HEK293 (cell line): ENCODE results near the gene TAPBPL.
"Not testable (repeated sequence)": the region's sequence is repeated elsewhere in the genome, so short reads cannot be mapped to it uniquely, and the experiment has no call there.

Experiments used
- CTCF ChIA-PET: fragments of 350-600 bp; formaldehyde crosslinking; extraction: SDS; loops from one replicate; lab custom pipeline; 2021; ENCODE audit warnings: antibody characterized with exemption; lab: Yijun Ruan, JAX
- POLR2A ChIA-PET: fragments of 300-600 bp; formaldehyde crosslinking; extraction: SDS; loops from one replicate; lab custom pipeline; 2020; ENCODE audit warnings: antibody characterized with exemption, inconsistent platforms; lab: Yijun Ruan, JAX
- H3K27ac ChIP-seq: fragments of 200-500 bp; sonication (Bioruptor generic); 2 replicates; pipeline ENCODE4 v1.5.1; 2014; ENCODE audit warnings: low read depth, low read length, control low read depth, inconsistent platforms; ENCODE audit errors: extremely low read depth
- H3K36me3 ChIP-seq, 2 experiments: fragments of 200-500 bp in 1 of 2; sonication (Bioruptor generic) in 1 of 2; 1 replicate in 1 of 2; 2 replicates in 1 of 2; pipeline ENCODE4 v1.5.1; 2014 to 2017; ENCODE audit warnings: inconsistent platforms in 2 of 2, low read length in 2 of 2; ENCODE audit not compliant: control insufficient read depth in 2 of 2, insufficient read depth in 1 of 2
- H3K4me1 ChIP-seq: fragments of 200-500 bp; sonication (Bioruptor generic); 2 replicates; pipeline ENCODE4 v1.5.1; 2014; ENCODE audit warnings: mild to moderate bottlenecking, low read length, inconsistent platforms; ENCODE audit not compliant: control insufficient read depth, insufficient read depth
- H3K4me3 ChIP-seq: 2 replicates; pipeline ENCODE4 v1.5.1; 2011; ENCODE audit warnings: low read depth, mild to moderate bottlenecking, control low read depth, low read length, moderate library complexity
- H3K9me3 ChIP-seq: fragments of 200-500 bp; sonication (Bioruptor generic); 2 replicates; pipeline ENCODE4 v1.5.1; 2014; ENCODE audit warnings: low read depth, low read length, inconsistent platforms; ENCODE audit not compliant: control insufficient read depth, insufficient read depth
- GFI1B ChIP-seq: fragments of 450-650 bp; formaldehyde crosslinking; IDR thresholded peaks from 2 replicates; pipeline ENCODE4 v1.5.1; 2016; ENCODE audit warnings: missing biosample characterization, missing genetic modification characterization
- INSM2 ChIP-seq: fragments of 450-650 bp; formaldehyde crosslinking; IDR thresholded peaks from 2 replicates; pipeline ENCODE4 v1.5.1; 2016; ENCODE audit warnings: missing biosample characterization, missing genetic modification characterization
- KLF1 ChIP-seq: fragments of 450-650 bp; formaldehyde crosslinking; IDR thresholded peaks from 2 replicates; pipeline ENCODE4 v1.5.1; 2016; ENCODE audit warnings: missing biosample characterization, missing genetic modification characterization
- KLF9 ChIP-seq: fragments of 450-650 bp; formaldehyde crosslinking; IDR thresholded peaks from 2 replicates; pipeline ENCODE4 v1.5.1; 2016; ENCODE audit warnings: missing biosample characterization, missing genetic modification characterization, low read depth
- ZBTB17 ChIP-seq: fragments of 450-650 bp; formaldehyde crosslinking; IDR thresholded peaks from 2 replicates; pipeline ENCODE4 v1.5.1; 2016; ENCODE audit warnings: missing biosample characterization, missing genetic modification characterization
- ZBTB26 ChIP-seq: fragments of 450-650 bp; formaldehyde crosslinking; optimal IDR thresholded peaks from 2 replicates; pipeline ENCODE3; 2016; ENCODE audit warnings: missing biosample characterization, mild to moderate bottlenecking, missing genetic modification characterization
- ZBTB44 ChIP-seq: fragments of 450-650 bp; IDR thresholded peaks from 2 replicates; pipeline ENCODE4 v1.5.1; 2018; ENCODE audit warnings: missing biosample characterization, mild to moderate bottlenecking, missing genetic modification characterization
- ZBTB8A ChIP-seq: fragments of 450-650 bp; formaldehyde crosslinking; IDR thresholded peaks from 2 replicates; pipeline ENCODE4 v1.5.1; 2016; ENCODE audit warnings: missing biosample characterization, missing genetic modification characterization
- ZNF10 ChIP-seq: fragments of 450-650 bp; formaldehyde crosslinking; IDR thresholded peaks from 2 replicates; pipeline ENCODE4 v1.5.1; 2017; ENCODE audit warnings: missing biosample characterization, missing genetic modification characterization
- ZNF121 ChIP-seq: fragments of 450-650 bp; formaldehyde crosslinking; IDR thresholded peaks from 2 replicates; pipeline ENCODE4 v1.5.1; 2016; ENCODE audit warnings: missing biosample characterization, missing genetic modification characterization
- ZNF157 ChIP-seq: fragments of 450-650 bp; formaldehyde crosslinking; IDR thresholded peaks from 2 replicates; pipeline ENCODE4 v1.5.1; 2016; ENCODE audit warnings: missing biosample characterization, missing genetic modification characterization
- ZNF18 ChIP-seq: fragments of 450-650 bp; formaldehyde crosslinking; IDR thresholded peaks from 2 replicates; pipeline ENCODE4 v1.5.1; 2016; ENCODE audit warnings: missing biosample characterization, missing genetic modification characterization
- ZNF184 ChIP-seq: fragments of 450-650 bp; IDR thresholded peaks from 2 replicates; pipeline ENCODE4 v1.5.1; 2018; ENCODE audit warnings: missing biosample characterization, mild to moderate bottlenecking, missing genetic modification characterization
- ZNF302 ChIP-seq: fragments of 450-650 bp; formaldehyde crosslinking; IDR thresholded peaks from 2 replicates; pipeline ENCODE4 v1.5.1; 2016; ENCODE audit warnings: missing biosample characterization, missing genetic modification characterization, low read depth
- ZNF398 ChIP-seq: fragments of 450-650 bp; formaldehyde crosslinking; IDR thresholded peaks from 2 replicates; pipeline ENCODE4 v1.5.1; 2017; ENCODE audit warnings: missing biosample characterization, missing genetic modification characterization
- ZNF404 ChIP-seq: fragments of 450-650 bp; formaldehyde crosslinking; IDR thresholded peaks from 2 replicates; pipeline ENCODE4 v1.5.1; 2017; ENCODE audit warnings: missing biosample characterization, missing genetic modification characterization
- ZNF521 ChIP-seq: fragments of 450-650 bp; formaldehyde crosslinking; IDR thresholded peaks from 2 replicates; pipeline ENCODE4 v1.5.1; 2017; ENCODE audit warnings: missing biosample characterization, mild to moderate bottlenecking, missing genetic modification characterization
- ZNF561 ChIP-seq: fragments of 450-650 bp; IDR thresholded peaks from 2 replicates; pipeline ENCODE4 v1.5.1; 2018; ENCODE audit warnings: missing biosample characterization, missing genetic modification characterization, borderline replicate concordance
- ZNF654 ChIP-seq: fragments of 450-650 bp; formaldehyde crosslinking; IDR thresholded peaks from 2 replicates; pipeline ENCODE4 v1.5.1; 2016; ENCODE audit warnings: low read depth, missing biosample characterization, missing genetic modification characterization
- ZNF747 ChIP-seq: fragments of 450-650 bp; formaldehyde crosslinking; IDR thresholded peaks from 2 replicates; pipeline ENCODE4 v1.5.1; 2016; ENCODE audit warnings: missing biosample characterization, missing genetic modification characterization
- ZNF76 ChIP-seq: fragments of 450-650 bp; formaldehyde crosslinking; IDR thresholded peaks from 2 replicates; pipeline ENCODE4; 2016; ENCODE audit warnings: low read depth, missing biosample characterization, missing genetic modification characterization, borderline replicate concordance
- ZNF792 ChIP-seq: fragments of 450-650 bp; formaldehyde crosslinking; IDR thresholded peaks from 2 replicates; pipeline ENCODE4 v1.5.1; 2016; ENCODE audit warnings: missing biosample characterization, missing genetic modification characterization

The TAPBPL gene

GRCh38 chr12:6427796-6428195 is 24.0 kb upstream of the TAPBPL start:
- not testable (repeated sequence) for H3K4me3 ChIP-seq, H3K36me3 ChIP-seq, H3K9me3 ChIP-seq, H3K4me1 ChIP-seq, H3K27ac ChIP-seq
- CTCF ChIA-PET: interaction anchor here (1.6 kb wide), 1 partner anchor 101 kb away, joined by 7 read pairs; no protein-coding TSS in a partner anchor
- 0 out of 2 replicates have a peak, but pooled peaks have one; percentile 23 for TF ChIP-seq ZNF121 (tag by site-specific recombination)
- POLR2A ChIA-PET: interaction anchor here (0.7 kb wide), 1 partner anchor 637 kb away, joined by 3 read pairs; no protein-coding TSS in a partner anchor

- POLR2A ChIA-PET: interaction anchor here (0.7 kb wide), 1 partner anchor 107 kb away, joined by 3 read pairs; no protein-coding TSS in a partner anchor
- TF ChIP-seq ZNF76: no peak
- no peak for TF ChIP-seq ZNF302 (tag by site-specific recombination)
- TF ChIP-seq GFI1B (tag by site-specific recombination): no peak
- TF ChIP-seq ZNF561: no peak
- no peak for TF ChIP-seq ZBTB17 (tag by site-specific recombination)
- TF ChIP-seq ZNF792 (tag by site-specific recombination): no peak
- TF ChIP-seq, all 188 proteins: peak for 0
- Histone ChIP-seq H3K27ac (no peak overlapping the region), H3K4me3 (no peak overlapping the region), H3K4me1 (0 out of 2 replicates have a peak, but pooled peaks cover 4% of the 10 kb centered on the region), H3K9me3 (no peaks in the 10 kb centered on the region), H3K36me3 (no peaks in the 10 kb centered on the region)
- CTCF ChIA-PET: interaction anchor here (0.6 to 1.6 kb wide), 2 partner anchors 78 to 102 kb away, joined by 3 to 7 read pairs; no protein-coding TSS in a partner anchor
These were observed 23.5 kb upstream of the TAPBPL start for GRCh38 chr12:6428326-6428725.

- POLR2A ChIA-PET: no interaction called here
- no peaks in the 10 kb centered on the region for H3K9me3 ChIP-seq
- no peaks in the 10 kb centered on the region for H3K36me3 ChIP-seq
- H3K27ac ChIP-seq: no peak overlapping the region
- no peak overlapping the region for H3K4me3 ChIP-seq
- 0 out of 2 replicates have a peak, but pooled peaks cover 4% of the 10 kb centered on the region for H3K4me1 ChIP-seq
- CTCF ChIA-PET: interaction anchor here (0.6 kb wide), 1 partner anchor 65 kb away, joined by 4 read pairs; no protein-coding TSS in a partner anchor
- TF ChIP-seq ZNF654 (tag by site-specific recombination): 0 out of 2 replicates have a peak, but pooled peaks have one; percentile 1
- TF ChIP-seq ZNF157 (tag by site-specific recombination): no peak
- TF ChIP-seq INSM2 (tag by site-specific recombination): no peak
- peak; percentile 71; the same call in 1 of the 2 replicates for TF ChIP-seq ZNF184 (tag by site-specific recombination)
- no peak for TF ChIP-seq ZNF747 (tag by site-specific recombination)
- TF ChIP-seq ZBTB8A (tag by site-specific recombination): peak; percentile 82
- TF ChIP-seq ZNF10 (tag by site-specific recombination): 0 out of 2 replicates have a peak, but pooled peaks have one; percentile 12
- TF ChIP-seq ZNF18 (tag by site-specific recombination): peak; percentile 98
- peak; percentile 66 for TF ChIP-seq KLF1
- TF ChIP-seq KLF9 (tag by site-specific recombination): peak; percentile 37; the same call in 1 of the 2 replicates
- peak; percentile 17 for TF ChIP-seq ZBTB26 (tag by site-specific recombination)
- peak; percentile 30; the same call in 1 of the 2 replicates for TF ChIP-seq ZNF398 (tag by site-specific recombination)
- TF ChIP-seq ZNF521: no peak
- 0 out of 2 replicates have a peak, but pooled peaks have one; percentile 40 for TF ChIP-seq ZBTB44 (tag by site-specific recombination)
- no peak for TF ChIP-seq ZNF404 (tag by site-specific recombination)
These were observed 21.5 kb upstream of the TAPBPL start for GRCh38 chr12:6430124-6430989.
